Activated T-helper 2 cell treated with anti-CD3 and anti-CD28 coated beads, Interferon-gamma antibody, Interleukin-2, Interleukin-4, amounts not matched to agents 10 μg/mL and 5 μg/mL and 100 μg/mL, durations not matched to agents 14 hours and 24 hours and 36 hours (primary cell): ENCODE data around the gene ZNF655. TPM values are rescaled to one million over a fixed set of nuclear protein-coding genes. Genes with fewer than 3 reads are reported as not detected.

Source experiments
- DNase-seq: peaks from one replicate; pipeline ENCODE4 v3.0.0; 2021; ENCODE audit warnings: low spot score
- H3K27ac Mint-ChIP-seq: one replicate; pipeline ENCODE4 v1.8.0; 2021; ENCODE audit warnings: mixed read lengths
- H3K27me3 Mint-ChIP-seq: one replicate; pipeline ENCODE4 v1.8.0; 2021; ENCODE audit warnings: low read depth, mixed read lengths
- H3K36me3 Mint-ChIP-seq: one replicate; pipeline ENCODE4 v1.8.0; 2021; ENCODE audit warnings: low read depth, mixed read lengths
- H3K4me1 Mint-ChIP-seq: one replicate; pipeline ENCODE4 v1.8.0; 2021; ENCODE audit warnings: low read depth, mixed read lengths
- H3K4me3 Mint-ChIP-seq: one replicate; pipeline ENCODE4 v1.8.0; 2021; ENCODE audit warnings: low read depth, mild to moderate bottlenecking, moderate library complexity, mixed read lengths
- H3K9me3 Mint-ChIP-seq: one replicate; pipeline ENCODE4 v1.8.0; 2021; ENCODE audit warnings: mixed read lengths
- intact Hi-C: fragments of 100-400 bp; cut with micrococcal nuclease; formaldehyde crosslinking; loops from one replicate; pipeline ENCODE4 v1.15.1; 2023
- total RNA-seq: library from RNA; stranded (reverse); gene quantifications from 2 replicates; pipeline ENCODE4 v1.2.3, GENCODE V29; 2022

The ZNF655 gene
- total RNA-seq, 1 donor from 2014 or later, result 68.3 TPM

- Mint-ChIP-seq H3K27me3 (no peaks in the 10 kb centered on the region), H3K36me3 (peaks cover 94% of the 10 kb centered on the region), H3K4me3 (peak overlapping the region; percentile 91), H3K27ac (peak overlapping the region; percentile 97), H3K4me1 (peaks cover 76% of the 10 kb centered on the region), H3K9me3 (no peaks in the 10 kb centered on the region)
- intact Hi-C loops, result loop anchor here (5.0 to 10.0 kb wide), 2 partner anchors 165 to 462 kb away; partner anchors contain the start of genes COPS6 and ZNF3
- DNase-seq, result no peak
These were observed 64.2 kb downstream of the ZNF655 start for GRCh38 chr7:99622596-99622995.

DNA sequence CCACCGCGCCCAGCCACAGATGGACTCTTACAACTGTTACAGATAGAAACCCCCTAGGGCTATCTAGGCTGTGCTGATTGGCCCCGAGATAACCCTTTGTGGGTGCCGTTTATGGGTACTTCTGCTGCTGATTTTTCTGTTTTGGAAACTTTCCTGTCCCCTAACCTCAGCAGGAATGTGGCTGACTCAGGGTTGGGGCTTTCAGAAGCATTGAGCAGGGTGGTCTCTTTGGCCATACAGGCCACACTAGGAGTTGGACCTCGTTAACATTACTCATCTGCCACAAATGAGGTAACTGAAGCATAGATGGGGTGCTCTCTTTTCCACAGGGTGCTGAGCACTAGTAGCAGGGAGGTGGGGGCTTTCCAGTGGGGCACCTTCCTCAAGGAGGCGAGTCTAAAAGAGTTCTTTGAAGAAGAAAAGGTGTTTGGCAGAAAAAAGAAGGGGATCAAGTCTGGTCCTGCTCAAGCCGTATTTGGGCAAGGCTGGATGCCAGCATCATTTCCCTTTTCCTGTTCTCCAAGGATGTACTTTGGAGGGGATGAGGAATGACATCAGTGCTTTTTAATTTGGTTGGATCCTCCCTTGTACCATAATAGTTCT is 64.8 kb downstream of the ZNF655 start:
- peak overlapping the region; percentile 97 for H3K27ac Mint-ChIP-seq
- no peak for DNase-seq
- H3K27me3 Mint-ChIP-seq, result no peaks in the 10 kb centered on the region
- H3K9me3 Mint-ChIP-seq, result no peaks in the 10 kb centered on the region
- H3K4me3 Mint-ChIP-seq, result peak overlapping the region; percentile 91
- peaks cover 92% of the 10 kb centered on the region for H3K36me3 Mint-ChIP-seq
- H3K4me1 Mint-ChIP-seq, result peaks cover 70% of the 10 kb centered on the region
- intact Hi-C loops, result loop anchor here (1.0 to 10.0 kb wide), 3 partner anchors 14 to 462 kb away; partner anchors contain the start of genes COPS6 and ZNF3

GRCh38 chr7:99623702-99624447 is 65.4 kb downstream of the ZNF655 start:
- intact Hi-C loops, result loop anchor here (1.0 to 10.0 kb wide), 3 partner anchors 13 to 461 kb away; partner anchors contain the start of genes COPS6 and ZNF3
- no peaks in the 10 kb centered on the region for H3K27me3 Mint-ChIP-seq
- H3K4me3 Mint-ChIP-seq, result peak overlapping the region; percentile 91
- peaks cover 70% of the 10 kb centered on the region for H3K4me1 Mint-ChIP-seq
- peak overlapping the region; percentile 97 for H3K27ac Mint-ChIP-seq
- no peak for DNase-seq
- H3K36me3 Mint-ChIP-seq, result peaks cover 92% of the 10 kb centered on the region
- no peaks in the 10 kb centered on the region for H3K9me3 Mint-ChIP-seq

DNA sequence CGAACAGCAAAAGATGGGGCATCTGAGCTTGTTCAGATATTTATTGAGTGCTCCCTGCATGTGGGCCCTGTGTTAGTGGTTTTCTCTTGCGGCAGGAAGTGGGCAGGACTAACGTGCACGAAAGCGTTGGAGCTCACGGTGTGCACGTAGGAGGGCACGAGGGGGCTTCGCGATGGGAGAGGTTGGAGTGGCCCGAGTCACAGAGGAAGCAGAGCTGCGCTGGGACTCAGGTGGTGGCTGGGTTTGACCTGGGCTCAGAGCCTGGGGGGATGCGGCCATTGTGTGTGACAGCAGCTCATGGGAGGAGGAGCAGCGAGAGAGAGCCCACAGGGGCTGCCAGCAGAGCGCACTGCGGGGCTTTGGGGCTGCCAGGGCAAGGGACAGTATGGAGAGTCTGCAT is 66.0 kb downstream of the ZNF655 start:
- Mint-ChIP-seq H3K4me1 (peaks cover 64% of the 10 kb centered on the region), H3K27me3 (no peaks in the 10 kb centered on the region), H3K9me3 (no peaks in the 10 kb centered on the region), H3K4me3 (peak overlapping the region; percentile 91), H3K36me3 (peaks cover 92% of the 10 kb centered on the region), H3K27ac (peak overlapping the region; percentile 97)
- DNase-seq, result peak; percentile 72
- intact Hi-C loops, result loop anchor here (5.0 to 10.0 kb wide), 2 partner anchors 163 to 460 kb away; partner anchors contain the start of genes COPS6 and ZNF3

DNA sequence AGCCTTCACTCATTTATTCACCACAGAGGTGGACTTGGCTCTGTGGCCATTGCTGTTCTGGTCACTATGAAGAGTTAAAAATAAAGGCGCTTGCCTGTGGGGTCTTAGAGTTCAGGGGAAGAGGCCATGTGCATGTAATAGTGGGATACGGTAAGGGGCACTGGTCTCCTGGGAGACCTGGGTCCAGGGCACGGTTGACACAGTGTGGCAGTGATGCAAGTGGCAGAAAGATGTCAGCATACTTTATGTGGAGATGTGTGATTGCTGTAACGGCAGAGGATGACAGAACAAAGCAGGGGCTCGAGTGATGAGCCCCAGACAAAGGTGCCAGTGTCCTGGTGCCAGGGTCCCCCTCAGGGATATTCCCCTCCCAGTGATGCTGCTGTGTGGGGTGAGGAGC is 66.9 kb downstream of the ZNF655 start:
- H3K4me1 Mint-ChIP-seq, result peaks cover 65% of the 10 kb centered on the region
- H3K9me3 Mint-ChIP-seq, result no peaks in the 10 kb centered on the region
- H3K36me3 Mint-ChIP-seq, result peaks cover 94% of the 10 kb centered on the region
- no peaks in the 10 kb centered on the region for H3K27me3 Mint-ChIP-seq
- intact Hi-C loops, result loop anchor here (10.0 kb wide), 1 partner anchor 459 kb away; the partner anchor contains the start of genes COPS6 and ZNF3
- peak overlapping the region; percentile 91 for H3K4me3 Mint-ChIP-seq
- DNase-seq, result no peak
- H3K27ac Mint-ChIP-seq, result peak overlapping the region; percentile 97

DNA sequence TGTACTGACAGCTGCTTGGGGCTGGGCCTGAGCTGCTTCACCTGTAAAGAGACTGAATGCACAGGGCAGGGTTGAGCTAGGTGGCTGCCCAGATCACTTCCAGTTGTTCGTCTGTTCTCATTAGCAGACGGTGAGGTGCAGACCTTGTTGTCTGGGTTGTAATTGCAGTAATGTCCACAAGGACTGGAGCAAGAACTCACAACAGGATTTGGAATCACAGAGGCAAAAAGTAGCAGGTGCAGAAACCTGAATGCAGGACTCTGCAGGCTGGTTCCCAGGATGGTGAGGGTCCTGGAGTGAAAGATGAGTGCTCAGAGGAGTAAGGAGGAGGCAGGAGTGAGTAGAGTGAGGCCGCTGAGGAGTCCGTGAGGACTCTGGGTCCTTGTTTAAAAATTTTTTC is 67.5 kb downstream of the ZNF655 start:
- Mint-ChIP-seq H3K36me3 (peaks cover 94% of the 10 kb centered on the region), H3K27ac (peak overlapping the region; percentile 38), H3K27me3 (no peaks in the 10 kb centered on the region), H3K4me3 (peak overlapping the region; percentile 91), H3K9me3 (no peaks in the 10 kb centered on the region), H3K4me1 (peaks cover 70% of the 10 kb centered on the region)
- no peak for DNase-seq
- intact Hi-C loops, result loop anchor here (10.0 kb wide), 1 partner anchor 459 kb away; the partner anchor contains the start of genes COPS6 and ZNF3

Other genes starting within 250 kb of the ZNF655 start
- gene ARPC1A, start 232.7 kb upstream of the ZNF655 start, total RNA-seq, result 79.8 and 83.4 TPM in 2 replicates
- gene ARPC1B, start 183.9 kb upstream of the ZNF655 start, total RNA-seq, result 264 and 265 TPM in 2 replicates
- gene PDAP1, start 150.0 kb upstream of the ZNF655 start, total RNA-seq, result 153 and 159 TPM in 2 replicates
- 123 and 130 TPM in 2 replicates for gene BUD31, start 149.7 kb upstream of the ZNF655 start, total RNA-seq
- 8.1 and 10.4 TPM in 2 replicates for gene PTCD1, start 119.8 kb upstream of the ZNF655 start, total RNA-seq
- gene CPSF4, start 119.7 kb upstream of the ZNF655 start, total RNA-seq, result 88.4 and 89.9 TPM in 2 replicates
- 405 and 429 TPM in 2 replicates for gene ATP5MF, start 92.5 kb upstream of the ZNF655 start, total RNA-seq
- gene ZNF789, start 85.8 kb upstream of the ZNF655 start, total RNA-seq, result 23.2 and 24.3 TPM in 2 replicates
- gene ZNF394, start 58.4 kb upstream of the ZNF655 start, total RNA-seq, result 36.4 and 40.7 TPM in 2 replicates
- gene ZKSCAN5, start 54.0 kb upstream of the ZNF655 start, total RNA-seq, result 8.2 and 8.4 TPM in 2 replicates
- gene FAM200A, start 6.5 kb upstream of the ZNF655 start, total RNA-seq, result 5.2 and 5.6 TPM in 2 replicates
- gene TMEM225B, start 39.6 kb downstream of the ZNF655 start, total RNA-seq, result 1.3 and 1.9 TPM in 2 replicates
- gene ZSCAN25, start 58.3 kb downstream of the ZNF655 start, total RNA-seq, result 31.2 and 31.7 TPM in 2 replicates
- gene CYP3A5, start 121.4 kb downstream of the ZNF655 start, total RNA-seq, result not detected in 2 replicates
- not detected in 2 replicates for gene CYP3A7, start 176.6 kb downstream of the ZNF655 start, total RNA-seq
- gene CYP3A4, start 225.5 kb downstream of the ZNF655 start, total RNA-seq, result not detected in 2 replicates